ENCODE measurements around the gene ANKRD33B. TPM values are rescaled to one million over a fixed set of nuclear protein-coding genes. Genes with fewer than 3 reads are reported as not detected.

ANKRD33B gene
- total and polyA plus RNA-seq, 2 of the 8 experiments (the other 6 are each of a cell fraction or from before 2014, with no cell fraction given), result 6.9 to 20.6 TPM

GRCh38 chr5:10700516-10700915 is 136.6 kb downstream of the ANKRD33B start:
- H2BK5ac ChIP-seq (ENCODE audit: low read depth, low read length), result no peak overlapping the region; the same call in 1 of the 2 replicates
- no peaks in the 10 kb centered on the region for H3K79me2 ChIP-seq (ENCODE audit: control insufficient read depth in 1 of 2, insufficient read depth in 2 of 2, low read length in 2 of 2)
- no peak overlapping the region for H2AK5ac ChIP-seq (ENCODE audit: low read depth, low read length)
- H3K56ac ChIP-seq (replicated peaks; ENCODE audit: insufficient read length, low read depth, low read length), result no peak overlapping the region
- no peak overlapping the region for H3K4ac ChIP-seq (replicated peaks; ENCODE audit: insufficient read length, low read depth, low read length)
- peaks cover 2% of the 10 kb centered on the region; the same call in 1 of the 2 replicates for H3K79me1 ChIP-seq (ENCODE audit: low read depth, low read length)
- no peaks in the 10 kb centered on the region for H3K9me3 ChIP-seq (ENCODE audit: insufficient read depth in 2 of 2, low read depth in 1 of 2, low read length in 1 of 2)
- no peak overlapping the region for H2BK120ac ChIP-seq (replicated peaks; ENCODE audit: low read depth, low read length)
- DNase-seq (ENCODE audit: low read depth in 1 of 2, low spot score in 2 of 2) (no peak), FAIRE-seq (no peak)
- H4K5ac ChIP-seq (ENCODE audit: insufficient read length, low read depth, low read length), result no peak overlapping the region
- H4K8ac ChIP-seq (ENCODE audit: extremely low read depth, insufficient read depth, low read length), result no peak overlapping the region; the same call in 1 of the 2 replicates
- ChIA-PET POLR2A (ENCODE audit: partially characterized antibody) (interaction anchor here (1.4 kb wide), 1 partner anchor 11 kb away, joined by 6 read pairs; no protein-coding TSS in a partner anchor), CTCF (ENCODE audit: partially characterized antibody) (interaction anchor here (0.7 to 5.6 kb wide), 18 partner anchors 9 to 785 kb away, joined by 3 to 45 read pairs (median 8); no protein-coding TSS in a partner anchor)
- H3K23me2 ChIP-seq (ENCODE audit: low read depth, low read length), result no peaks in the 10 kb centered on the region
- H2BK20ac ChIP-seq (ENCODE audit: low read length), result no peak overlapping the region
- H3K27me3 ChIP-seq (replicated peaks in 1 of 4; ENCODE audit: control insufficient read depth in 3 of 4, extremely low read depth in 1 of 4, insufficient read depth in 3 of 4, low read length in 3 of 4), result no peaks in the 10 kb centered on the region
- H3K14ac ChIP-seq (ENCODE audit: insufficient read length), result no peak overlapping the region
- H3K23ac ChIP-seq (ENCODE audit: insufficient read length), result no peak overlapping the region
- H3K36me3 ChIP-seq (ENCODE audit: control insufficient read depth in 2 of 4, insufficient read depth in 4 of 4, low read length in 3 of 4), result no peaks in the 10 kb centered on the region
- no peak overlapping the region for H3K18ac ChIP-seq (ENCODE audit: extremely low read depth, low read length)
- no peak overlapping the region for H2BK15ac ChIP-seq (ENCODE audit: low read length)
- H3K9ac ChIP-seq (replicated peaks in 1 of 4; ENCODE audit: extremely low read depth in 1 of 4, low read depth in 3 of 4, low read length in 3 of 4), result no peak overlapping the region; a peak in 1 of 7 replicates
- no peak overlapping the region; the same call in 1 of the 2 replicates for H2BK12ac ChIP-seq (ENCODE audit: low read depth, low read length)
- H3K4me1 ChIP-seq (replicated peaks in 1 of 4; ENCODE audit: control insufficient read depth in 3 of 4, insufficient read depth in 4 of 4, low read length in 3 of 4), result peaks cover 4 to 17% (median 6%) of the 10 kb centered on the region in 4 experiments
- no peak overlapping the region for H3K27ac ChIP-seq (ENCODE audit: low read depth, low read length)
- WGBS, 2 experiments (ENCODE audit: extremely low coverage in 1 of 2, insufficient coverage in 1 of 2, insufficient read length in 1 of 2, insufficient replicate concordance in 2 of 2, low coverage in 1 of 2, low lambda C conversion rate in 2 of 2, missing lambda C conversion rate in 1 of 2), result 89% methylated on average over 7 of the region's 7 CpGs; no CpG with 5 or more reads in 1 of the 2 experiments
- no peak overlapping the region for H3K4me3 ChIP-seq (ENCODE audit: extremely low read depth in 1 of 4, insufficient read depth in 2 of 4, low read depth in 3 of 4, low read length in 4 of 4)
- peak overlapping the region; percentile 62 for H4K91ac ChIP-seq (replicated peaks; ENCODE audit: insufficient read length, low read length)
- no peak overlapping the region for H2AFZ ChIP-seq (ENCODE audit: low read length)
- peak overlapping the region in 1 of 2 experiments; percentile 23; a peak in 1 of 4 replicates for H3K4me2 ChIP-seq (ENCODE audit: insufficient read depth in 1 of 2, low read depth in 2 of 2, low read length in 2 of 2)
- peaks cover 1 to 2% of the 10 kb centered on the region in 2 experiments for H4K20me1 ChIP-seq (replicated peaks in 1 of 2; ENCODE audit: control insufficient read depth in 1 of 2, insufficient read depth in 2 of 2, low read length in 2 of 2)
- no peak for TF ChIP-seq TEAD4 (IDR thresholded peaks at IDR 0.05; ENCODE audit: low read depth, low read length)
- TF ChIP-seq POLR2A (IDR thresholded peaks at IDR 0.05; ENCODE audit: control extremely low read depth in 1 of 2, low read depth in 2 of 2, low read length in 2 of 2), result no peak
- no peak for TF ChIP-seq CBX8 (IDR thresholded peaks at IDR 0.05; ENCODE audit: borderline replicate concordance, low read depth, low read length)
- TF ChIP-seq JUND (IDR thresholded peaks at IDR 0.05; ENCODE audit: low read length), result no peak
- TF ChIP-seq SAP30 (IDR thresholded peaks at IDR 0.05; ENCODE audit: insufficient read depth, insufficient replicate concordance, low read length), result no peak
- TF ChIP-seq RNF2 (IDR thresholded peaks at IDR 0.05; ENCODE audit: borderline replicate concordance, low read depth, low read length, missing control alignments, poor library complexity, severe bottlenecking), result no peak
- no peak for TF ChIP-seq GABPA (IDR thresholded peaks at IDR 0.05; ENCODE audit: borderline replicate concordance, insufficient read depth, low read length)
- TF ChIP-seq ZNF274 (IDR thresholded peaks at IDR 0.05; ENCODE audit: borderline replicate concordance, extremely low read depth, low read length), result no peak
- no peak for TF ChIP-seq ATF3 (IDR thresholded peaks at IDR 0.05; ENCODE audit: insufficient read depth, low read depth, low read length)
- TF ChIP-seq GTF2F1 (IDR thresholded peaks at IDR 0.05; ENCODE audit: borderline replicate concordance, low read depth, low read length), result no peak
- no peak for TF ChIP-seq JUN (IDR thresholded peaks at IDR 0.05; ENCODE audit: low read depth, low read length)
- TF ChIP-seq SIX5 (IDR thresholded peaks at IDR 0.05; ENCODE audit: low read depth, low read length), result no peak
